HCT116 (cell line): ENCODE results near the gene ZNHIT1.

ENCODE experiments used
- CTCF ChIP-seq, 3 experiments: fragments of 200-600 bp in 1 of 3; sonication (generic) in 1 of 3; IDR thresholded peaks in 2 of 3; conservative IDR thresholded peaks in 1 of 3; 2 replicates each; pipeline ENCODE4 v1.5.1; 2012 to 2017; ENCODE audit warnings: low read depth in 2 of 3, low read length in 2 of 3, antibody characterized with exemption in 1 of 3, borderline replicate concordance in 1 of 3, control low read depth in 1 of 3, mild to moderate bottlenecking in 1 of 3, mixed read lengths in 1 of 3, mixed run types in 1 of 3, moderate library complexity in 1 of 3; ENCODE audit not compliant: insufficient read depth in 1 of 3
- EZH2phosphoT487 ChIP-seq: fragments of 200-600 bp; IDR thresholded peaks from 2 replicates; pipeline ENCODE4 v1.6.1; 2018; ENCODE audit warnings: antibody characterized with exemption, borderline replicate concordance
- FOSL1 ChIP-seq: IDR thresholded peaks from 2 replicates; pipeline ENCODE4 v1.6.1; 2012; ENCODE audit warnings: low read depth
- MAX ChIP-seq: IDR thresholded peaks from 2 replicates; pipeline ENCODE4 v1.6.1; 2012
- POLR2A ChIP-seq: IDR thresholded peaks from 2 replicates; pipeline ENCODE4 v1.7.0; 2011; ENCODE audit warnings: borderline replicate concordance; ENCODE audit not compliant: insufficient read depth, insufficient read length; ENCODE audit errors: extremely low read depth
- RAD21 ChIP-seq: IDR thresholded peaks from 2 replicates; pipeline ENCODE4 v1.6.1; 2012; ENCODE audit warnings: low read depth, mild to moderate bottlenecking
- REST ChIP-seq: IDR thresholded peaks from 2 replicates; pipeline ENCODE4 v1.6.1; 2012; ENCODE audit warnings: low read depth
- SP1 ChIP-seq: IDR thresholded peaks from 2 replicates; pipeline ENCODE4 v1.6.1; 2012; ENCODE audit warnings: low read depth
- ZFX ChIP-seq: fragments of 450-650 bp; IDR thresholded peaks from 2 replicates; pipeline ENCODE4 v1.6.1; 2017
- TF ChIP-seq, protein P1 (sequence below): IDR thresholded peaks from 2 replicates; pipeline ENCODE4 v1.6.1; 2011; ENCODE audit warnings: mild to moderate bottlenecking, low read length, moderate library complexity; ENCODE audit not compliant: insufficient replicate concordance; ENCODE audit errors: extremely low read depth

DNA sequence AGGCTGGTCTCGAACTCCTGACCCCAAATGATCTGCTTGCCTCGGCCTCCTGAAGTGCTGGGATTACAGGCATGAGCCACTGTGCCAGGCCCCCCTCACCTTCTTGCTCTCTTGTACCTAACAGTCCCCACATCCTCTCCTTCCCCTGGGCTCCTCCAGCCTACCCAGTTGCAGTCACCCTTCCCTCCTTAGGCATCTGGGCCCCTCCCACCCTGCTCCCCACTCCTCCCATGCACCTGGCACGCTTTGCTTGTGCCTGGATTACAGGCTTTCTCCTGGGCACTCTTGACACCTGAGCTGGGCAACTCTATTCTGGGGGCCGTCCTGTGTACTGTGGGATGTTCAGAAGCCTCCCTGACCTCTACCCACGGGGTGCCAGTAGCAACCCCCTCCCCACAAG is 16.7 kb downstream of the ZNHIT1 start:
- TF ChIP-seq RAD21 (no peak), EZH2phosphoT487 (no peak), SP1 (no peak), FOSL1 (no peak), REST (no peak), POLR2A (no peak), CTCF (IDR thresholded peaks at IDR 0.05 in 2 of 3, conservative IDR thresholded peaks at IDR 0.05 in 1 of 3; ENCODE audit: borderline replicate concordance in 1 of 3, insufficient read depth in 1 of 3, low read depth in 2 of 3, low read length in 2 of 3) (no peak), MAX (no peak), ZFX (no peak)
- TF ChIP-seq, protein P1, sequence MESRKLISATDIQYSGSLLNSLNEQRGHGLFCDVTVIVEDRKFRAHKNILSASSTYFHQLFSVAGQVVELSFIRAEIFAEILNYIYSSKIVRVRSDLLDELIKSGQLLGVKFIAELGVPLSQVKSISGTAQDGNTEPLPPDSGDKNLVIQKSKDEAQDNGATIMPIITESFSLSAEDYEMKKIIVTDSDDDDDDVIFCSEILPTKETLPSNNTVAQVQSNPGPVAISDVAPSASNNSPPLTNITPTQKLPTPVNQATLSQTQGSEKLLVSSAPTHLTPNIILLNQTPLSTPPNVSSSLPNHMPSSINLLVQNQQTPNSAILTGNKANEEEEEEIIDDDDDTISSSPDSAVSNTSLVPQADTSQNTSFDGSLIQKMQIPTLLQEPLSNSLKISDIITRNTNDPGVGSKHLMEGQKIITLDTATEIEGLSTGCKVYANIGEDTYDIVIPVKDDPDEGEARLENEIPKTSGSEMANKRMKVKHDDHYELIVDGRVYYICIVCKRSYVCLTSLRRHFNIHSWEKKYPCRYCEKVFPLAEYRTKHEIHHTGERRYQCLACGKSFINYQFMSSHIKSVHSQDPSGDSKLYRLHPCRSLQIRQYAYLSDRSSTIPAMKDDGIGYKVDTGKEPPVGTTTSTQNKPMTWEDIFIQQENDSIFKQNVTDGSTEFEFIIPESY, result no peak
